ENCODE results near the gene EPS8L3.

EPS8L3 gene

DNA sequence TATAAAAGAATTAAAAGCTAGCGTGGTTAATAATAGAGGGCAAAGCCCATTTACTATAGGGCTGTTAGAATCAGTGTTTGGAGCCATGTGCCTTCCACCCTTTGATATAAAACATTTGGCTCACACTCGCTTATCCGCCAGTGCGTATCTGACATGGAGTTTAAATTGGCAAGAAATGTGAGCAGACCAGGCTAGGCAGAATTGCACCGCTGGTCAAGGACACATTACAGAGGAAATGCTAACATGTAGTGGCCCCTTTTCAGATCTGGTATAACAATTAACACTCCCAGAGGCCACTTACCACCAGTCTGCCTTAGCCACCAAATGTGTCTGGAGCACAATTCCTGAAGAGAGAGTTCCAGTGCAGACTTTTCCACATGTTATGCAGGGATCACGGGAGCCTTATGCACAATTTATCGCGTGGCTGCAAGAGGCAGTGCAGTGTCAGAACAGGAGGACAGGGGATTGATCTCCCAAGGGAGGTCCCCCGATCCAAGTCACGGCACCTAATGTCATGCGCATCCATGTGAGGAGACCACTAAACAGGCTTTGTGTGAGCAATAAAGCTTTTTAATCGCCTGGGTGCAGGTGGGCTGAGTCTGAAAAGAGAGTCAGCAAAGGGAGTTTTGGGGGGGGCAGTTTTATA is 36.9 kb downstream of the EPS8L3 start:
- Histone ChIP-seq H3K4me1 (ENCODE audit: control insufficient read depth, insufficient read depth, low read length) (peaks cover 9% of the 10 kb centered on the region), H3K27me3 (ENCODE audit: control insufficient read depth, insufficient read depth, low read length) (no peaks in the 10 kb centered on the region), H3K36me3 (ENCODE audit: control insufficient read depth, insufficient read depth, low read length) (no peaks in the 10 kb centered on the region), H3K9ac (ENCODE audit: low read length) (no peak overlapping the region), H3K9me3 (ENCODE audit: control insufficient read depth, low read length) (no peaks in the 10 kb centered on the region), H3K4me3 (ENCODE audit: low read length) (no peak overlapping the region)

DNA sequence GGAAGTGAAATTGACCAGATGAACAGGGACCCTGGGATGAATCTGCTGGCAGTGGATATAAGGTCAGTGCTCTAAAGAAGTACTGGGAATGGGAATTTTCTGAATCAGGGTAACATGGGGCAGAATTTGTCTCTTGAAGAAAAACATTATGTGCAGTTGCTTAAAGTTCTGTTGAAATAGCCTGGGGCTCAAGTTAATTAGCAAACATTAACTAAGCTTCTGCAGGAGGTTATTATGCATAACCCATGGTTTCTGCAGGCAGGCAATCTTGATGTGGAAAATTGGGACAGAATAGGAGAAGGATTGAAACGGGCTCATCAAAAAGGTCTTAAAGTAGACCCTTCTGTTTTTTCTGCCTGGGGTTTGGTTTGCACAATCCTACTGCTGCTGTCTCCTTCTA is 37.7 kb downstream of the EPS8L3 start:
- Histone ChIP-seq H3K4me3 (ENCODE audit: low read length) (no peak overlapping the region), H3K36me3 (ENCODE audit: control insufficient read depth, insufficient read depth, low read length) (no peaks in the 10 kb centered on the region), H3K4me1 (ENCODE audit: control insufficient read depth, insufficient read depth, low read length) (peaks cover 5% of the 10 kb centered on the region), H3K27me3 (ENCODE audit: control insufficient read depth, insufficient read depth, low read length) (no peaks in the 10 kb centered on the region), H3K9me3 (ENCODE audit: control insufficient read depth, low read length) (no peaks in the 10 kb centered on the region), H3K9ac (ENCODE audit: low read length) (no peak overlapping the region)

- no peaks in the 10 kb centered on the region for H3K36me3 ChIP-seq (ENCODE audit: control insufficient read depth, insufficient read depth, low read length)
- no peak overlapping the region for H3K9ac ChIP-seq (ENCODE audit: low read length)
- H3K4me3 ChIP-seq (ENCODE audit: low read length), result no peak overlapping the region
- H3K4me1 ChIP-seq (ENCODE audit: control insufficient read depth, insufficient read depth, low read length), result peaks cover 5% of the 10 kb centered on the region
- H3K9me3 ChIP-seq (ENCODE audit: control insufficient read depth, low read length), result no peaks in the 10 kb centered on the region
- no peaks in the 10 kb centered on the region for H3K27me3 ChIP-seq (ENCODE audit: control insufficient read depth, insufficient read depth, low read length)
Observed at GRCh38 chr1:109725510-109725909, 38.2 kb downstream of the EPS8L3 start.

- Histone ChIP-seq H3K4me1 (ENCODE audit: control insufficient read depth, insufficient read depth, low read length) (peaks cover 5% of the 10 kb centered on the region), H3K9me3 (ENCODE audit: control insufficient read depth, low read length) (no peaks in the 10 kb centered on the region), H3K27me3 (ENCODE audit: control insufficient read depth, insufficient read depth, low read length) (no peaks in the 10 kb centered on the region), H3K9ac (ENCODE audit: low read length) (no peak overlapping the region), H3K36me3 (ENCODE audit: control insufficient read depth, insufficient read depth, low read length) (no peaks in the 10 kb centered on the region), H3K4me3 (ENCODE audit: low read length) (no peak overlapping the region)
Observed at GRCh38 chr1:109724933-109725332, 38.8 kb downstream of the EPS8L3 start.

DNA sequence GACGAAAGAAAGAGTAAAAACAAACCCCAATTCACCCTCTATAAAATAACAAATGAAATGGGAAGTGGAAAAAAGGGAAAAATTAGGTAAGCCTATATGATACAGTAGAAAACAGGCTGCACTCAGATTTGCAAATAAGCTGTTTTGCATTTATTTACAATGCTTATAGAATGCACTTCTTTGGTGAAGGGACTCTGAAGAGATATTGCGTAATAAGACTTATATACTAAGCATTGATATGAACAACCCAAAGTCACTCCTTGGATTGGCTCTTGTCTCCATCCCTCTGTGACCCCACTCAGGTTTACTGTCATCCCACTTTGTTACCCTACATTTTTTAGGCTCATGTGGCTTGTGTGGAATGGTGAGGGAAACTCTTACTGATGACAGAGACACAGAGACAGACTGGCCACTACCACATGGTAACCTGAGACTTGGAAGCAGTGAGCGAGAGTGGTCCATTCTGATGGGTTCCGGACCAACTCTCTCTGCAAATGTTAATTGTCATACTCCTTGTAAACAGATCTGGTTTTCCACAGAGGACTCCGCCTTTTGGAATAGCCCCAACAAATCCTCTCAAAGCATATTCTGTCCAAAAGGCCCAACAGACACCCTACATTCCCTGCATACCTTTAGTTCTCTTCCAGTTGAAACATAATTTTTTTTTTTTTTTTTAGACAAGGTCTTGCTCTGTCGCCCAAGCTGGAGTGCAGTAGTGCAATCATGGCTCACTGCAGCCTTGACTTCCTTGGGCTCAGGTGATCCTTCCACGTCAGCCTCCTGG is 40.6 kb downstream of the EPS8L3 start:
- Histone ChIP-seq H3K9ac (ENCODE audit: low read length) (no peak overlapping the region), H3K9me3 (ENCODE audit: control insufficient read depth, low read length) (no peaks in the 10 kb centered on the region), H3K4me1 (ENCODE audit: control insufficient read depth, insufficient read depth, low read length) (peaks cover 5% of the 10 kb centered on the region), H3K36me3 (ENCODE audit: control insufficient read depth, insufficient read depth, low read length) (no peaks in the 10 kb centered on the region), H3K27me3 (ENCODE audit: control insufficient read depth, insufficient read depth, low read length) (no peaks in the 10 kb centered on the region), H3K4me3 (ENCODE audit: low read length) (no peak overlapping the region)

GRCh38 chr1:109721971-109722370 is 41.8 kb downstream of the EPS8L3 start:
- Histone ChIP-seq H3K9ac (ENCODE audit: low read length) (no peak overlapping the region), H3K4me3 (ENCODE audit: low read length) (no peak overlapping the region), H3K9me3 (ENCODE audit: control insufficient read depth, low read length) (no peaks in the 10 kb centered on the region), H3K4me1 (ENCODE audit: control insufficient read depth, insufficient read depth, low read length) (peaks cover 5% of the 10 kb centered on the region), H3K27me3 (ENCODE audit: control insufficient read depth, insufficient read depth, low read length) (no peaks in the 10 kb centered on the region), H3K36me3 (ENCODE audit: control insufficient read depth, insufficient read depth, low read length) (no peaks in the 10 kb centered on the region)

DNA sequence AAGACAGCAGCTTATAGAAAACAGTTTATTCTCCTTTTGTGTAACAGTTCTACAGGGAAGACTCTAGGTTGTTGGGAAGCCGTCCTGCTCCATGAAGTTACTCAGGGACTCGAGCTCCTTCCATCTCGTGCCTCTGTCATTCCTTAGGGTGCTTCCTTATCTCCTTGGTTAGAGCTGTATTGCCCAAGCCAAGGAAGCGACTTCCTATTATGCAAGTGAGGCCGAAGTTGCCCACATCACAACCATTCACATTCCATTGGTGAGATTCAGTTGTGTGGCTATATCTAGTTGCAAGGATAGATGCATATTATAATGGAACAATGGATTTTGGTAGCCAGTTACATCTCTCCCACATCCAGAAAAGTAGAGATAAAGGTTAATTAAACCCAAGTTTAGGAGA is 42.7 kb downstream of the EPS8L3 start:
- Histone ChIP-seq H3K9ac (ENCODE audit: low read length) (no peak overlapping the region), H3K9me3 (ENCODE audit: control insufficient read depth, low read length) (no peaks in the 10 kb centered on the region), H3K36me3 (ENCODE audit: control insufficient read depth, insufficient read depth, low read length) (no peaks in the 10 kb centered on the region), H3K4me3 (ENCODE audit: low read length) (no peak overlapping the region), H3K27me3 (ENCODE audit: control insufficient read depth, insufficient read depth, low read length) (no peaks in the 10 kb centered on the region), H3K4me1 (ENCODE audit: control insufficient read depth, insufficient read depth, low read length) (peaks cover 5% of the 10 kb centered on the region)

GRCh38 chr1:109719337-109719837 is 44.3 kb downstream of the EPS8L3 start:
- no peaks in the 10 kb centered on the region for H3K27me3 ChIP-seq (ENCODE audit: control insufficient read depth, insufficient read depth, low read length)
- no peak overlapping the region for H3K4me3 ChIP-seq (ENCODE audit: low read length)
- H3K9ac ChIP-seq (ENCODE audit: low read length), result no peak overlapping the region
- H3K9me3 ChIP-seq (ENCODE audit: control insufficient read depth, low read length), result no peaks in the 10 kb centered on the region
- peaks cover 5% of the 10 kb centered on the region for H3K4me1 ChIP-seq (ENCODE audit: control insufficient read depth, insufficient read depth, low read length)
- H3K36me3 ChIP-seq (ENCODE audit: control insufficient read depth, insufficient read depth, low read length), result no peaks in the 10 kb centered on the region

- Histone ChIP-seq H3K4me1 (ENCODE audit: control insufficient read depth, insufficient read depth, low read length) (no peaks in the 10 kb centered on the region), H3K4me3 (ENCODE audit: low read length) (no peak overlapping the region), H3K27me3 (ENCODE audit: control insufficient read depth, insufficient read depth, low read length) (no peaks in the 10 kb centered on the region), H3K36me3 (ENCODE audit: control insufficient read depth, insufficient read depth, low read length) (no peaks in the 10 kb centered on the region), H3K9ac (ENCODE audit: low read length) (no peak overlapping the region), H3K9me3 (ENCODE audit: control insufficient read depth, low read length) (no peaks in the 10 kb centered on the region)
Observed at GRCh38 chr1:109718495-109718894, 45.2 kb downstream of the EPS8L3 start.

- Histone ChIP-seq H3K27me3 (ENCODE audit: control insufficient read depth, insufficient read depth, low read length) (no peaks in the 10 kb centered on the region), H3K9me3 (ENCODE audit: control insufficient read depth, low read length) (no peaks in the 10 kb centered on the region), H3K36me3 (ENCODE audit: control insufficient read depth, insufficient read depth, low read length) (no peaks in the 10 kb centered on the region), H3K9ac (ENCODE audit: low read length) (no peak overlapping the region), H3K4me3 (ENCODE audit: low read length) (no peak overlapping the region), H3K4me1 (ENCODE audit: control insufficient read depth, insufficient read depth, low read length) (no peaks in the 10 kb centered on the region)
Observed at GRCh38 chr1:109717729-109718128, 46.0 kb downstream of the EPS8L3 start.

DNA sequence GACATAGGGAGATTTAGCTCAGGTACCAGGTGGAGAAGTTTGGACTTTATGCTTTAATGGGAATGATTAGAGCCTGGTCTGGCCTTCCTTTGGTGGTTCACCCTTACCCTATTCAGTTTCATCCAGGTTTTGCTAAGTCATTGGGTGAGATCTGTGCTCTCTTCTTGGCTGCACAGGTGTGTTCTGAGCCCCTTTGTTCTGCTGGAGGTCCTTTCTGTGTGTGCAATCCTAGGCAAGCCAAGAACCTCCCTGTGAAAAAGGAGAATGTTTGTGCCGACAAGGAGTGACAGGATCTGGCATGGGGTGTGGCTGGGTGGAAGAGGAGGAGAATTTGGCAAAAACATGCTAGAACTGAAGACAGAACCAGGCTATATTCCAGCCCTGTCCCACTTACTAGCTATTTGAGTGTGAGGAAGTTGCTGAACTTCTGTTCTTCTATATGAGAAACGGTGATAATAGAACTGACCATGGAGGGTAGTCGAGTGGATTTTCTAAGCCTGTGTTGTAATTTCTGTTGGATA is 47.1 kb downstream of the EPS8L3 start:
- no peaks in the 10 kb centered on the region for H3K9me3 ChIP-seq (ENCODE audit: control insufficient read depth, low read length)
- no peak overlapping the region for H3K9ac ChIP-seq (ENCODE audit: low read length)
- H3K4me1 ChIP-seq (ENCODE audit: control insufficient read depth, insufficient read depth, low read length), result no peaks in the 10 kb centered on the region
- no peak overlapping the region for H3K4me3 ChIP-seq (ENCODE audit: low read length)
- no peaks in the 10 kb centered on the region for H3K36me3 ChIP-seq (ENCODE audit: control insufficient read depth, insufficient read depth, low read length)
- H3K27me3 ChIP-seq (ENCODE audit: control insufficient read depth, insufficient read depth, low read length), result no peaks in the 10 kb centered on the region

DNA sequence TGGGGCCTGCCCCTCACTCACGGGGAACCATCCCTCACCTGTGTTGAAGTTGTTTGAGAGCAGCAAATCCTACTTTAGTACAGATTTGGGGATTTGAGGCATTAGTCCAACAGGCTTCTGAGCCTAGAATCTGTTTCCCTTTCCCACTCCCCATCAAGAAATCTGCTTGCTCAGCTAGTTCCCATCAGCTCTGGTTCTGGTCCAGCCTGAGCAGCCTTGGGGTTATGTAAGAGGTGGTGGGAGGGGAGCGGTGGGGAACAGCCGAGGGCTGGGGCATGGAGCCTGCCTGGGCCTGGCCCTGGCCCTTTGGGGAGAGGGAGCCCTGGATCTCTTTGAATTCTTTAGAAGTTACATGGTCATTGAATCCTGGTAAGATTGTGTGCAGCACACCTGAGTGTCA is 47.6 kb downstream of the EPS8L3 start:
- no peaks in the 10 kb centered on the region for H3K36me3 ChIP-seq (ENCODE audit: control insufficient read depth, insufficient read depth, low read length)
- no peaks in the 10 kb centered on the region for H3K27me3 ChIP-seq (ENCODE audit: control insufficient read depth, insufficient read depth, low read length)
- H3K9me3 ChIP-seq (ENCODE audit: control insufficient read depth, low read length), result no peaks in the 10 kb centered on the region
- H3K9ac ChIP-seq (ENCODE audit: low read length), result no peak overlapping the region
- H3K4me1 ChIP-seq (ENCODE audit: control insufficient read depth, insufficient read depth, low read length), result no peaks in the 10 kb centered on the region
- H3K4me3 ChIP-seq (ENCODE audit: low read length), result no peak overlapping the region
